Astrocyte (in vitro differentiated cells and primary cell): ENCODE results near the gene GFPT2. TPM values are rescaled to one million over a fixed set of nuclear protein-coding genes. Genes with fewer than 3 reads are reported as not detected.

Experiments used
- DNase-seq: peaks from one replicate; pipeline ENCODE4 v3.0.0-alpha.2; 2010; ENCODE audit warnings: low read depth
- FAIRE-seq: peaks from 2 replicates; lab custom pipeline; 2011; peaks lifted over from hg19 to GRCh38; lab: Jason Lieb, UNC
- H2AFZ ChIP-seq: 2 replicates; pipeline ENCODE4 v1.6.0; 2012; ENCODE audit warnings: low read depth, low read length, inconsistent platforms
- H3K27ac ChIP-seq: 2 replicates; pipeline ENCODE4 v1.5.1; 2011; ENCODE audit warnings: low read depth, low read length, inconsistent platforms
- H3K27me3 ChIP-seq: 2 replicates; pipeline ENCODE4 v1.6.0; 2011; ENCODE audit warnings: low read length, inconsistent platforms; ENCODE audit not compliant: insufficient read depth
- H3K36me3 ChIP-seq: 2 replicates; pipeline ENCODE4 v1.5.1; 2011; ENCODE audit warnings: low read length, inconsistent platforms; ENCODE audit not compliant: insufficient read depth
- H3K4me1 ChIP-seq: 2 replicates; pipeline ENCODE4 v1.5.1; 2011; ENCODE audit warnings: low read length, inconsistent platforms; ENCODE audit not compliant: insufficient read depth
- H3K4me2 ChIP-seq: 2 replicates; pipeline ENCODE4 v1.6.0; 2012; ENCODE audit warnings: low read length, inconsistent platforms
- H3K4me3 ChIP-seq: 2 replicates; pipeline ENCODE4 v1.5.1; 2011; ENCODE audit warnings: low read depth, mild to moderate bottlenecking, low read length, inconsistent platforms; ENCODE audit not compliant: insufficient read depth
- H3K79me2 ChIP-seq: 2 replicates; pipeline ENCODE4 v1.6.0; 2012; ENCODE audit warnings: mild to moderate bottlenecking, low read length, inconsistent platforms; ENCODE audit not compliant: insufficient read depth
- H3K9ac ChIP-seq: 2 replicates; pipeline ENCODE4 v1.6.0; 2012; ENCODE audit warnings: mild to moderate bottlenecking, low read length, inconsistent platforms
- H3K9me3 ChIP-seq: 2 replicates; pipeline ENCODE4 v1.5.1; 2012; ENCODE audit warnings: low read depth, mild to moderate bottlenecking, low read length, inconsistent platforms; ENCODE audit not compliant: insufficient read depth
- H4K20me1 ChIP-seq: 2 replicates; pipeline ENCODE4 v1.6.0; 2012; ENCODE audit warnings: low read length, inconsistent platforms; ENCODE audit not compliant: insufficient read depth
- H3K27ac Mint-ChIP-seq: one replicate; pipeline ENCODE4 v1.8.0; 2021; ENCODE audit warnings: mild to moderate bottlenecking, mixed read lengths; ENCODE audit not compliant: unreplicated experiment
- H3K27me3 Mint-ChIP-seq: one replicate; pipeline ENCODE4 v1.8.0; 2021; ENCODE audit warnings: low read depth, mixed read lengths; ENCODE audit not compliant: unreplicated experiment
- H3K36me3 Mint-ChIP-seq: one replicate; pipeline ENCODE4 v1.8.0; 2021; ENCODE audit warnings: low read depth, mixed read lengths; ENCODE audit not compliant: unreplicated experiment
- H3K4me1 Mint-ChIP-seq: one replicate; pipeline ENCODE4 v1.8.0; 2021; ENCODE audit warnings: low read depth, mixed read lengths; ENCODE audit not compliant: unreplicated experiment
- H3K4me3 Mint-ChIP-seq: one replicate; pipeline ENCODE4 v1.8.0; 2021; ENCODE audit warnings: mild to moderate bottlenecking, moderate library complexity, mixed read lengths; ENCODE audit not compliant: unreplicated experiment
- H3K9me3 Mint-ChIP-seq: one replicate; pipeline ENCODE4 v1.8.0; 2021; ENCODE audit warnings: mild to moderate bottlenecking, mixed read lengths; ENCODE audit not compliant: unreplicated experiment
- EZH2 ChIP-seq: IDR thresholded peaks from 2 replicates; pipeline ENCODE4 v1.6.1; 2012; ENCODE audit warnings: mild to moderate bottlenecking, low read length, inconsistent platforms; ENCODE audit not compliant: insufficient read depth
- total RNA-seq: library from RNA; stranded (reverse); gene quantifications from 2 replicates; pipeline ENCODE4 v1.2.1, GENCODE V29; 2021
- TF ChIP-seq, protein P1 (sequence below): IDR thresholded peaks from 2 replicates; pipeline ENCODE4 v1.5.1; 2011; ENCODE audit warnings: low read depth, mild to moderate bottlenecking, inconsistent platforms, low read length, moderate library complexity; ENCODE audit not compliant: insufficient read depth

GFPT2 gene
- total RNA-seq, 1 donor from 2014 or later = 14.6 TPM

DNA sequence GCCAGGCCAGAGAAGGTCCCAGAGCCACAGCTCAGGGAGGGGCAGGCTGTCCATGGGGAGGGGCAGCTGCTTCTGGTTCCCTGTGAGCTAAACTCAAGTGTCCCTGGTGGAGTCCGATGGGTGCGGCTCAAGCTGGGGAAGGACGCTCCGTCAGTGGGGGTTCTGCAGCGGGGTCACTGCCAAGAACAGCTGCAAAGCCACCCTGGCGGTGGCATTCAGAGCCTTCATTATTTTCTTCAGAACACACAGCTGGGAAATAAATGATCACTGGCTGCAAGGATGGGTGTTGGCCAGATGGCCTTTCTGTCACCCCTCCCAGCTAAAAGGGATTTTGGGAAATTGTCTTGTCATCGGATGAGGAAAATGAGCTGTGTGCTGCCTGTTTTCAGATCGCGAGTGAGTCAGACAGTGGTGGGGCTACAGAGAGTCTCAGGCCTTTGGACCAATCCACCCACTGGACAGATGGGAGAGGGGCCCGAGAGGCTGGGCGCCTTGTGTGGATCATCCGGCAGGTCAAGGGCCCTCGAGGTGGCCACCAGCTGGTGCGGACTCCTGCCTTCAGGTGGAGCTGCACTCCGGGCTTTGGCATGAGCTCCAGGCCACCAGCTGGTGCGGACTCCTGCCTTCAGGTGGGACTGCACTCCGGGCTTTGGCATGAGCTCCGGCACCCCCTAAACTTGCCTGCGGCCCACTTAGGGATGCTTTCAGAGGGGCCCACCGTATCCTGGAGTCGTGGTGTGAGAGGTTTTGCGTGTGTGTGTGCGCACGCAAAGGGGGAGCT lies 17.9 kb upstream of the GFPT2 start:
- Mint-ChIP-seq H3K9me3 (no peaks in the 10 kb centered on the region), H3K36me3 (no peaks in the 10 kb centered on the region), H3K4me1 (no peaks in the 10 kb centered on the region), H3K27me3 (peaks cover 26% of the 10 kb centered on the region), H3K27ac (no peak overlapping the region), H3K4me3 (no peak overlapping the region)
- Histone ChIP-seq H3K4me1 (no peaks in the 10 kb centered on the region), H2AFZ (no peak overlapping the region), H3K9me3 (no peaks in the 10 kb centered on the region), H3K4me3 (no peak overlapping the region), H3K27me3 (no peaks in the 10 kb centered on the region), H3K79me2 (no peaks in the 10 kb centered on the region), H3K9ac (no peak overlapping the region), H3K27ac (no peak overlapping the region), H3K36me3 (no peaks in the 10 kb centered on the region), H4K20me1 (no peaks in the 10 kb centered on the region), H3K4me2 (no peak overlapping the region)
- TF ChIP-seq, protein P1, sequence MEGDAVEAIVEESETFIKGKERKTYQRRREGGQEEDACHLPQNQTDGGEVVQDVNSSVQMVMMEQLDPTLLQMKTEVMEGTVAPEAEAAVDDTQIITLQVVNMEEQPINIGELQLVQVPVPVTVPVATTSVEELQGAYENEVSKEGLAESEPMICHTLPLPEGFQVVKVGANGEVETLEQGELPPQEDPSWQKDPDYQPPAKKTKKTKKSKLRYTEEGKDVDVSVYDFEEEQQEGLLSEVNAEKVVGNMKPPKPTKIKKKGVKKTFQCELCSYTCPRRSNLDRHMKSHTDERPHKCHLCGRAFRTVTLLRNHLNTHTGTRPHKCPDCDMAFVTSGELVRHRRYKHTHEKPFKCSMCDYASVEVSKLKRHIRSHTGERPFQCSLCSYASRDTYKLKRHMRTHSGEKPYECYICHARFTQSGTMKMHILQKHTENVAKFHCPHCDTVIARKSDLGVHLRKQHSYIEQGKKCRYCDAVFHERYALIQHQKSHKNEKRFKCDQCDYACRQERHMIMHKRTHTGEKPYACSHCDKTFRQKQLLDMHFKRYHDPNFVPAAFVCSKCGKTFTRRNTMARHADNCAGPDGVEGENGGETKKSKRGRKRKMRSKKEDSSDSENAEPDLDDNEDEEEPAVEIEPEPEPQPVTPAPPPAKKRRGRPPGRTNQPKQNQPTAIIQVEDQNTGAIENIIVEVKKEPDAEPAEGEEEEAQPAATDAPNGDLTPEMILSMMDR = no peak
- no peak for TF ChIP-seq EZH2
- DNase-seq = no peak
- FAIRE-seq = no peak

DNA sequence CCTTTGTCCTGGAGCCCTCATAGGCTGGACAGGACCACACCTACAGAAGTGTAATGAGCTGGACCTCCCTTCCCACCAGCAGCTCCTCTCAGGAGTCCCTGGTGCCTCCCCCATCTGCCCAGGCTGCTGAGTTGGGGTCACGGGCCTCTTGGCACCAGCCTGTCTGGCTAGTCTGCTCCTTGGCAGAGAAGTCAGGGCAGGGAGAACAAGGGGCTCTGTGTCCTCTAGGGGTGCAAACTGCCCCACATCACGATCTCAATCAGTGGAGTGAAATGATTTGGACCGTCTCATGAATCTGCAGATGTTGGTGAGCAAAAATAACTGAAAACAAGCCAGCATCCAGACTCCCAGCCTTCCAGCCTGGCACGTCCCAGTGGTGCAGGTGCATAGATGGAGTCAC lies 14.9 kb upstream of the GFPT2 start:
- Histone ChIP-seq H3K36me3 (no peaks in the 10 kb centered on the region), H3K9ac (no peak overlapping the region), H2AFZ (no peak overlapping the region), H3K27me3 (no peaks in the 10 kb centered on the region), H3K79me2 (no peaks in the 10 kb centered on the region), H3K27ac (no peak overlapping the region), H4K20me1 (no peaks in the 10 kb centered on the region), H3K4me1 (no peaks in the 10 kb centered on the region), H3K9me3 (no peaks in the 10 kb centered on the region), H3K4me3 (no peak overlapping the region), H3K4me2 (no peak overlapping the region)
- no peak overlapping the region for H3K4me3 Mint-ChIP-seq
- peaks cover 5% of the 10 kb centered on the region for H3K9me3 Mint-ChIP-seq
- FAIRE-seq (no peak), DNase-seq (no peak)
- no peaks in the 10 kb centered on the region for H3K36me3 Mint-ChIP-seq
- H3K4me1 Mint-ChIP-seq = no peaks in the 10 kb centered on the region
- TF ChIP-seq EZH2 = no peak
- TF ChIP-seq, protein P1 = no peak
- peaks cover 6% of the 10 kb centered on the region for H3K27me3 Mint-ChIP-seq
- H3K27ac Mint-ChIP-seq = no peak overlapping the region

DNA sequence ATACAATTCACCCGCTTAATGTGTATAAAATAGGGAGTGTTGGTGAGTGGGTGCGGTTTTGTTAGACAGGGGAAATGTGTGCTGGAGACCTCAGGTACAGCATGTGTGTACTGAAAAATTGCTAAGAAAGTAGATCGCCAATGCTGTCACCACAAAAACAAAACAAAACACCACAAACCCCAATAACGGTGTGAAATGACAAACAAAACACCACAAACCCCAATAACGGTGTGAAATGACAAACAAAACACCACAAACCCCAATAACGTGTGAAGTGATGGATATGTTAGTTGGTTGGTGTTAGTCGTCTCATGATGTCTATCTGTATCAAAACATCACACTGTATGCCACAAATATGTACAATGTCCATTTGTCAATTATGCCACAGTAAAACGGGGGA lies 14.2 kb upstream of the GFPT2 start:
- Mint-ChIP-seq H3K36me3 (no peaks in the 10 kb centered on the region), H3K27ac (no peak overlapping the region), H3K4me3 (no peak overlapping the region), H3K27me3 (peaks cover 6% of the 10 kb centered on the region), H3K4me1 (no peaks in the 10 kb centered on the region), H3K9me3 (peaks cover 5% of the 10 kb centered on the region)
- Histone ChIP-seq H3K36me3 (no peaks in the 10 kb centered on the region), H2AFZ (no peak overlapping the region), H3K27ac (no peak overlapping the region), H3K27me3 (no peaks in the 10 kb centered on the region), H4K20me1 (no peaks in the 10 kb centered on the region), H3K4me2 (no peak overlapping the region), H3K4me3 (no peak overlapping the region), H3K9ac (no peak overlapping the region), H3K79me2 (no peaks in the 10 kb centered on the region), H3K9me3 (no peaks in the 10 kb centered on the region), H3K4me1 (no peaks in the 10 kb centered on the region)
- FAIRE-seq (peak; percentile 90), DNase-seq (no peak)
- TF ChIP-seq, protein P1 = no peak
- no peak for TF ChIP-seq EZH2
